ENCODE measurements around the gene NADK2. TPM values are rescaled to one million over a fixed set of nuclear protein-coding genes. Genes with fewer than 3 reads are reported as not detected.

NADK2 gene
- total RNA-seq, 1 donor from 2014 or later = 20.7 TPM

GRCh38 chr5:36232533-36232932 lies 9.2 kb downstream of the NADK2 start:
- Mint-ChIP-seq H3K27ac (ENCODE audit: unreplicated experiment) (no peak overlapping the region), H3K9me3 (ENCODE audit: unreplicated experiment) (no peaks in the 10 kb centered on the region), H3K4me1 (ENCODE audit: low read depth, unreplicated experiment) (peaks cover 3% of the 10 kb centered on the region), H3K27me3 (ENCODE audit: low read depth, unreplicated experiment) (no peaks in the 10 kb centered on the region), H3K4me3 (ENCODE audit: unreplicated experiment) (no peak overlapping the region), H3K36me3 (ENCODE audit: low read depth, unreplicated experiment) (no peaks in the 10 kb centered on the region)
- FAIRE-seq (no peak), DNase-seq (ENCODE audit: low read depth) (no peak)
- H3K9ac ChIP-seq (ENCODE audit: low read length) = no peak overlapping the region
- no peak overlapping the region for H3K27ac ChIP-seq (ENCODE audit: low read depth, low read length)
- no peak overlapping the region for H3K4me3 ChIP-seq (ENCODE audit: insufficient read depth, low read depth, low read length)
- H3K27me3 ChIP-seq (ENCODE audit: insufficient read depth, low read length) = no peaks in the 10 kb centered on the region
- H3K4me1 ChIP-seq (ENCODE audit: insufficient read depth, low read length) = no peaks in the 10 kb centered on the region
- H2AFZ ChIP-seq (ENCODE audit: low read depth, low read length) = no peak overlapping the region
- peaks cover 27% of the 10 kb centered on the region for H3K79me2 ChIP-seq (ENCODE audit: insufficient read depth, low read length)
- TF ChIP-seq CTCF (IDR thresholded peaks at IDR 0.05; ENCODE audit: insufficient read depth, low read depth, low read length) (no peak), EZH2 (IDR thresholded peaks at IDR 0.05; ENCODE audit: insufficient read depth, low read length) (no peak)
- H3K36me3 ChIP-seq (ENCODE audit: insufficient read depth, low read length) = no peaks in the 10 kb centered on the region
- no peaks in the 10 kb centered on the region for H3K9me3 ChIP-seq (ENCODE audit: insufficient read depth, low read depth, low read length)
- no peak overlapping the region for H3K4me2 ChIP-seq (ENCODE audit: low read length)
- peaks cover 12% of the 10 kb centered on the region for H4K20me1 ChIP-seq (ENCODE audit: insufficient read depth, low read length)

GRCh38 chr5:36230151-36230790 lies 11.5 kb downstream of the NADK2 start:
- H3K4me2 ChIP-seq (ENCODE audit: low read length) = no peak overlapping the region
- TF ChIP-seq CTCF (IDR thresholded peaks at IDR 0.05; ENCODE audit: insufficient read depth, low read depth, low read length) (no peak), EZH2 (IDR thresholded peaks at IDR 0.05; ENCODE audit: insufficient read depth, low read length) (no peak)
- no peak overlapping the region for H3K9ac ChIP-seq (ENCODE audit: low read length)
- H3K36me3 ChIP-seq (ENCODE audit: insufficient read depth, low read length) = peaks cover 2% of the 10 kb centered on the region
- Mint-ChIP-seq H3K27me3 (ENCODE audit: low read depth, unreplicated experiment) (no peaks in the 10 kb centered on the region), H3K9me3 (ENCODE audit: unreplicated experiment) (no peaks in the 10 kb centered on the region), H3K4me3 (ENCODE audit: unreplicated experiment) (no peak overlapping the region), H3K36me3 (ENCODE audit: low read depth, unreplicated experiment) (no peaks in the 10 kb centered on the region), H3K27ac (ENCODE audit: unreplicated experiment) (no peak overlapping the region), H3K4me1 (ENCODE audit: low read depth, unreplicated experiment) (no peaks in the 10 kb centered on the region)
- H4K20me1 ChIP-seq (ENCODE audit: insufficient read depth, low read length) = peaks cover 11% of the 10 kb centered on the region
- H3K9me3 ChIP-seq (ENCODE audit: insufficient read depth, low read depth, low read length) = no peaks in the 10 kb centered on the region
- H3K27ac ChIP-seq (ENCODE audit: low read depth, low read length) = no peak overlapping the region
- peaks cover 12% of the 10 kb centered on the region for H3K79me2 ChIP-seq (ENCODE audit: insufficient read depth, low read length)
- DNase-seq (ENCODE audit: low read depth) (no peak), FAIRE-seq (no peak)
- no peaks in the 10 kb centered on the region for H3K27me3 ChIP-seq (ENCODE audit: insufficient read depth, low read length)
- no peaks in the 10 kb centered on the region for H3K4me1 ChIP-seq (ENCODE audit: insufficient read depth, low read length)
- no peak overlapping the region for H3K4me3 ChIP-seq (ENCODE audit: insufficient read depth, low read depth, low read length)
- no peak overlapping the region for H2AFZ ChIP-seq (ENCODE audit: low read depth, low read length)

GRCh38 chr5:36228505-36228904 lies 13.2 kb downstream of the NADK2 start:
- no peak overlapping the region for H3K27ac Mint-ChIP-seq (ENCODE audit: unreplicated experiment)
- no peaks in the 10 kb centered on the region for H3K9me3 Mint-ChIP-seq (ENCODE audit: unreplicated experiment)
- H3K27me3 Mint-ChIP-seq (ENCODE audit: low read depth, unreplicated experiment) = no peaks in the 10 kb centered on the region
- DNase-seq (ENCODE audit: low read depth) (no peak), FAIRE-seq (no peak)
- Histone ChIP-seq H4K20me1 (ENCODE audit: insufficient read depth, low read length) (peaks cover 11% of the 10 kb centered on the region), H3K4me2 (ENCODE audit: low read length) (no peak overlapping the region), H3K79me2 (ENCODE audit: insufficient read depth, low read length) (peaks cover 12% of the 10 kb centered on the region), H3K4me3 (ENCODE audit: insufficient read depth, low read depth, low read length) (no peak overlapping the region), H3K36me3 (ENCODE audit: insufficient read depth, low read length) (peaks cover 5% of the 10 kb centered on the region), H3K4me1 (ENCODE audit: insufficient read depth, low read length) (no peaks in the 10 kb centered on the region), H2AFZ (ENCODE audit: low read depth, low read length) (no peak overlapping the region), H3K27ac (ENCODE audit: low read depth, low read length) (no peak overlapping the region), H3K9ac (ENCODE audit: low read length) (no peak overlapping the region), H3K27me3 (ENCODE audit: insufficient read depth, low read length) (no peaks in the 10 kb centered on the region), H3K9me3 (ENCODE audit: insufficient read depth, low read depth, low read length) (no peaks in the 10 kb centered on the region)
- no peaks in the 10 kb centered on the region for H3K36me3 Mint-ChIP-seq (ENCODE audit: low read depth, unreplicated experiment)
- H3K4me1 Mint-ChIP-seq (ENCODE audit: low read depth, unreplicated experiment) = no peaks in the 10 kb centered on the region
- TF ChIP-seq EZH2 (IDR thresholded peaks at IDR 0.05; ENCODE audit: insufficient read depth, low read length) = no peak
- no peak for TF ChIP-seq CTCF (IDR thresholded peaks at IDR 0.05; ENCODE audit: insufficient read depth, low read depth, low read length)
- no peak overlapping the region for H3K4me3 Mint-ChIP-seq (ENCODE audit: unreplicated experiment)

Data from astrocyte (in vitro differentiated cells and primary cell).